Astrocyte (in vitro differentiated cells and primary cell): ENCODE results near the gene NUBPL.

Experiments used
- EZH2 ChIP-seq: IDR thresholded peaks from 2 replicates; pipeline ENCODE4 v1.6.1; 2012; ENCODE audit warnings: mild to moderate bottlenecking, low read length, inconsistent platforms; ENCODE audit not compliant: insufficient read depth
- TF ChIP-seq, protein P1 (sequence below): IDR thresholded peaks from 2 replicates; pipeline ENCODE4 v1.5.1; 2011; ENCODE audit warnings: low read depth, mild to moderate bottlenecking, inconsistent platforms, low read length, moderate library complexity; ENCODE audit not compliant: insufficient read depth

- TF ChIP-seq, protein P1, sequence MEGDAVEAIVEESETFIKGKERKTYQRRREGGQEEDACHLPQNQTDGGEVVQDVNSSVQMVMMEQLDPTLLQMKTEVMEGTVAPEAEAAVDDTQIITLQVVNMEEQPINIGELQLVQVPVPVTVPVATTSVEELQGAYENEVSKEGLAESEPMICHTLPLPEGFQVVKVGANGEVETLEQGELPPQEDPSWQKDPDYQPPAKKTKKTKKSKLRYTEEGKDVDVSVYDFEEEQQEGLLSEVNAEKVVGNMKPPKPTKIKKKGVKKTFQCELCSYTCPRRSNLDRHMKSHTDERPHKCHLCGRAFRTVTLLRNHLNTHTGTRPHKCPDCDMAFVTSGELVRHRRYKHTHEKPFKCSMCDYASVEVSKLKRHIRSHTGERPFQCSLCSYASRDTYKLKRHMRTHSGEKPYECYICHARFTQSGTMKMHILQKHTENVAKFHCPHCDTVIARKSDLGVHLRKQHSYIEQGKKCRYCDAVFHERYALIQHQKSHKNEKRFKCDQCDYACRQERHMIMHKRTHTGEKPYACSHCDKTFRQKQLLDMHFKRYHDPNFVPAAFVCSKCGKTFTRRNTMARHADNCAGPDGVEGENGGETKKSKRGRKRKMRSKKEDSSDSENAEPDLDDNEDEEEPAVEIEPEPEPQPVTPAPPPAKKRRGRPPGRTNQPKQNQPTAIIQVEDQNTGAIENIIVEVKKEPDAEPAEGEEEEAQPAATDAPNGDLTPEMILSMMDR = no peak
- no peak for TF ChIP-seq EZH2
Measured at GRCh38 chr14:31897581-31898186, 336.5 kb downstream of the NUBPL start.
